ENCODE data around the gene PRDX5.

PRDX5 gene

GRCh38 chr11:64353715-64354506 lies 36.0 kb downstream of the PRDX5 start:
- DNase-seq = no peak
- in situ Hi-C loops (cut with HindIII; ENCODE audit: low pct_ligation_motif_present, low pct_unique_long_range_greater_than_20kb, low sequenced_read_pairs) = no loop called here

GRCh38 chr11:64355078-64355940 lies 37.4 kb downstream of the PRDX5 start:
- peak; percentile 86 for DNase-seq
- in situ Hi-C loops (cut with HindIII; ENCODE audit: low pct_ligation_motif_present, low pct_unique_long_range_greater_than_20kb, low sequenced_read_pairs) = no loop called here

- peak; percentile 71 for DNase-seq
- in situ Hi-C loops (cut with HindIII; ENCODE audit: low pct_ligation_motif_present, low pct_unique_long_range_greater_than_20kb, low sequenced_read_pairs) = no loop called here
These were observed 38.8 kb downstream of the PRDX5 start for GRCh38 chr11:64356498-64357411.

- in situ Hi-C loops (cut with HindIII; ENCODE audit: low pct_ligation_motif_present, low pct_unique_long_range_greater_than_20kb, low sequenced_read_pairs) = no loop called here
- DNase-seq = no peak
These were observed 39.5 kb downstream of the PRDX5 start for GRCh38 chr11:64357446-64357845.

GRCh38 chr11:64357904-64358535 lies 40.1 kb downstream of the PRDX5 start:
- in situ Hi-C loops (cut with HindIII; ENCODE audit: low pct_ligation_motif_present, low pct_unique_long_range_greater_than_20kb, low sequenced_read_pairs) = no loop called here
- DNase-seq = peak; percentile 61

GRCh38 chr11:64358536-64358906 lies 40.6 kb downstream of the PRDX5 start:
- in situ Hi-C loops (cut with HindIII; ENCODE audit: low pct_ligation_motif_present, low pct_unique_long_range_greater_than_20kb, low sequenced_read_pairs) = no loop called here
- no peak for DNase-seq

- peak; percentile 68 for DNase-seq
- in situ Hi-C loops (cut with HindIII; ENCODE audit: low pct_ligation_motif_present, low pct_unique_long_range_greater_than_20kb, low sequenced_read_pairs) = no loop called here
These were observed 41.2 kb downstream of the PRDX5 start, which contains the start of gene RPS6KA4 for GRCh38 chr11:64358907-64359711. RPS6KA4 (plus strand) TSS chr11:64359162; CDS start chr11:64359236, 74 bp downstream.

GRCh38 chr11:64359712-64360445 lies 42.0 kb downstream of the PRDX5 start:
- in situ Hi-C loops (cut with HindIII; ENCODE audit: low pct_ligation_motif_present, low pct_unique_long_range_greater_than_20kb, low sequenced_read_pairs) = no loop called here
- no peak for DNase-seq

- in situ Hi-C loops (cut with HindIII; ENCODE audit: low pct_ligation_motif_present, low pct_unique_long_range_greater_than_20kb, low sequenced_read_pairs) = no loop called here
- no peak for DNase-seq
These were observed 42.6 kb downstream of the PRDX5 start for GRCh38 chr11:64360448-64360921.

- DNase-seq = no peak
- in situ Hi-C loops (cut with HindIII; ENCODE audit: low pct_ligation_motif_present, low pct_unique_long_range_greater_than_20kb, low sequenced_read_pairs) = no loop called here
These were observed 43.7 kb downstream of the PRDX5 start for GRCh38 chr11:64361659-64362058.

- no peak for DNase-seq
- in situ Hi-C loops (cut with HindIII; ENCODE audit: low pct_ligation_motif_present, low pct_unique_long_range_greater_than_20kb, low sequenced_read_pairs) = no loop called here
These were observed 44.4 kb downstream of the PRDX5 start for GRCh38 chr11:64362339-64362738.

GRCh38 chr11:64364435-64364834 lies 46.5 kb downstream of the PRDX5 start:
- in situ Hi-C loops (cut with HindIII; ENCODE audit: low pct_ligation_motif_present, low pct_unique_long_range_greater_than_20kb, low sequenced_read_pairs) = no loop called here
- no peak for DNase-seq

- DNase-seq = no peak
- in situ Hi-C loops (cut with HindIII; ENCODE audit: low pct_ligation_motif_present, low pct_unique_long_range_greater_than_20kb, low sequenced_read_pairs) = no loop called here
These were observed 47.0 kb downstream of the PRDX5 start for GRCh38 chr11:64364911-64365310.

- no peak for DNase-seq
- in situ Hi-C loops (cut with HindIII; ENCODE audit: low pct_ligation_motif_present, low pct_unique_long_range_greater_than_20kb, low sequenced_read_pairs) = no loop called here
These were observed 48.8 kb downstream of the PRDX5 start for GRCh38 chr11:64366751-64367150.

GRCh38 chr11:64367931-64368672 lies 50.2 kb downstream of the PRDX5 start:
- in situ Hi-C loops (cut with HindIII; ENCODE audit: low pct_ligation_motif_present, low pct_unique_long_range_greater_than_20kb, low sequenced_read_pairs) = no loop called here
- no peak for DNase-seq

GRCh38 chr11:64368673-64369074 lies 50.8 kb downstream of the PRDX5 start:
- DNase-seq = no peak
- in situ Hi-C loops (cut with HindIII; ENCODE audit: low pct_ligation_motif_present, low pct_unique_long_range_greater_than_20kb, low sequenced_read_pairs) = no loop called here

Data from ACHN (cell line).